ENCODE data around the gene EXO5.
"Not testable (repeated sequence)": the region's sequence is repeated elsewhere in the genome, so short reads cannot be mapped to it uniquely, and the experiment has no call there.

Gene EXO5

DNA sequence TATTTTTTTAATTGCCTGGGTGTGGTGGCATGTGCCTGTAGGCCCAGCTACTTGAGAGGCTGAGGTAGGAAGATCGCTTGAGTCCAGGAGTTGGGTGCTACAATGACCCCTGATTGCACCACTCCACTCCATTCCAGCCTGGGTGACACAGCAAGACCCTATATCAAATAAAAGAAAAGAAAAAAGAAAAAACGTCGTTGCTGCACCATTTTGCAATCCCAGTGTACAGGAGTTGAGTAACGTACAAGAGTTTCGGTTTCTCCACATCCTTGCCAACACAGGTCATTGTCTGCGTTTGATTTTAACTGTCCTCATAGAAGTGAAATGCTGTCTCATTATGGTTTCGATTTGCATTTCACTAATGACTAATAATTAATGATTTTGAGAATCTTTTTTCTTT, 30.8 kb downstream of the EXO5 start:
- in situ Hi-C loops (cut with MboI; ENCODE audit: low sequenced_read_pairs, unreplicated experiment), result no loop called here
- DNase-seq (ENCODE audit: low spot score), result no peak
- TF ChIP-seq, protein P1, sequence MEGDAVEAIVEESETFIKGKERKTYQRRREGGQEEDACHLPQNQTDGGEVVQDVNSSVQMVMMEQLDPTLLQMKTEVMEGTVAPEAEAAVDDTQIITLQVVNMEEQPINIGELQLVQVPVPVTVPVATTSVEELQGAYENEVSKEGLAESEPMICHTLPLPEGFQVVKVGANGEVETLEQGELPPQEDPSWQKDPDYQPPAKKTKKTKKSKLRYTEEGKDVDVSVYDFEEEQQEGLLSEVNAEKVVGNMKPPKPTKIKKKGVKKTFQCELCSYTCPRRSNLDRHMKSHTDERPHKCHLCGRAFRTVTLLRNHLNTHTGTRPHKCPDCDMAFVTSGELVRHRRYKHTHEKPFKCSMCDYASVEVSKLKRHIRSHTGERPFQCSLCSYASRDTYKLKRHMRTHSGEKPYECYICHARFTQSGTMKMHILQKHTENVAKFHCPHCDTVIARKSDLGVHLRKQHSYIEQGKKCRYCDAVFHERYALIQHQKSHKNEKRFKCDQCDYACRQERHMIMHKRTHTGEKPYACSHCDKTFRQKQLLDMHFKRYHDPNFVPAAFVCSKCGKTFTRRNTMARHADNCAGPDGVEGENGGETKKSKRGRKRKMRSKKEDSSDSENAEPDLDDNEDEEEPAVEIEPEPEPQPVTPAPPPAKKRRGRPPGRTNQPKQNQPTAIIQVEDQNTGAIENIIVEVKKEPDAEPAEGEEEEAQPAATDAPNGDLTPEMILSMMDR (IDR thresholded peaks at IDR 0.05; ENCODE audit: borderline replicate concordance, control extremely low read depth, extremely low read depth, insufficient read depth, missing control alignments), result no peak

DNA sequence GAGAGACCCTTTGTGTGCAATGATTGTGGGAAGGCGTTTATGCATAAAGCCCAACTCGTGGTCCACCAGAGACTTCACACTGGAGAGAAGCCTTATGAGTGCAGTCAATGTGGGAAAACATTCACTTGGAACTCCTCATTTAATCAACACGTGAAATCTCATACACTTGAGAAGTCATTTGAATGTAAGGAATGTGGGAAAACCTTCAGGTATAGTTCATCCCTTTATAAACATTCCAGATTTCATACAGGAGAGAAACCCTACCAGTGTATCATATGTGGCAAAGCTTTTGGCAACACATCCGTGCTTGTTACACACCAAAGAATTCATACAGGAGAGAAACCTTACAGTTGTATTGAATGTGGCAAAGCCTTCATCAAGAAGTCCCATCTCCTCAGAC, 38.4 kb downstream of the EXO5 start:
- TF ChIP-seq, protein P1 (IDR thresholded peaks at IDR 0.05; ENCODE audit: borderline replicate concordance, control extremely low read depth, extremely low read depth, insufficient read depth, missing control alignments), result no peak
- no peak for DNase-seq (ENCODE audit: low spot score)
- in situ Hi-C loops (cut with MboI; ENCODE audit: low sequenced_read_pairs, unreplicated experiment), result no loop called here

DNA sequence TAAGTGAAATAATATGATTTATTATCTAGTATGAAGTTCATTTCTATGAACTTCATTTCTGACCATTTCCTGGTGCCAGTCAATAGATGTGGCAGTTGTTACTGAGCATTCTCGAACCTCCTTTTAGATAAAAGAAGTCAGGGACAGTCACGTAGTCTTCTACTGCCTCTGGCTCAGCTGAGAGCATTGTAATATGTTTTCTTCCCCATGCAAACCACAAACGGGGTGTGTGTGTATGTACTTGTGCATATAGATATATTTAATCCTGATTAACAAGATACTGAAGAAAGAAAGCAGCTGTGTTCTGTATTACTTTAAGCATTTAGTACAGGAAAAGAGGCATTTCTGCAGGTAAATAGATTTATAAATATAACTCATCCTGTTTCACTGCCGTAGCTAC, 44.5 kb downstream of the EXO5 start:
- TF ChIP-seq, protein P1 (IDR thresholded peaks at IDR 0.05; ENCODE audit: borderline replicate concordance, control extremely low read depth, extremely low read depth, insufficient read depth, missing control alignments), result no peak
- no peak for DNase-seq (ENCODE audit: low spot score)
- in situ Hi-C loops (cut with MboI; ENCODE audit: low sequenced_read_pairs, unreplicated experiment), result no loop called here

DNA sequence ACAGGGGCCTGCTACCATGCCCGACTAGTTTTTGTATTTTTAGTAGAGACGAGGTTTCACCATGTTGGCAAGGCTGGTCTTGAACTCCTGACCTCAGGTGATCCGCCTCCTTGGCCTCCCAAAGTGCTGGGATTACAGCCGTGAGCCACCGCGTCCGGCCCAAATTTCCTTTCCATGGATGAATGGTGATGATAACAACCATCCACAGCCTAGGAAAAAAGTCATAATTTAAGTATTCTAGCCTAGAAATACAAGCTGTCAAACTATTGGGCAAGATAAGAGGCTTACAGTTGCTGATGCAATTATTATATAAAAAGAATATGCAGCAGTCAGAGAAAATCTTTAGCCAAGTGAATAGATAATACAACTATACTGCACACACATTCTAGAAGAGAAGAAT, 46.2 kb downstream of the EXO5 start:
- DNase-seq (ENCODE audit: low spot score); in situ Hi-C loops (cut with MboI; ENCODE audit: low sequenced_read_pairs, unreplicated experiment): not testable (repeated sequence)

DNA sequence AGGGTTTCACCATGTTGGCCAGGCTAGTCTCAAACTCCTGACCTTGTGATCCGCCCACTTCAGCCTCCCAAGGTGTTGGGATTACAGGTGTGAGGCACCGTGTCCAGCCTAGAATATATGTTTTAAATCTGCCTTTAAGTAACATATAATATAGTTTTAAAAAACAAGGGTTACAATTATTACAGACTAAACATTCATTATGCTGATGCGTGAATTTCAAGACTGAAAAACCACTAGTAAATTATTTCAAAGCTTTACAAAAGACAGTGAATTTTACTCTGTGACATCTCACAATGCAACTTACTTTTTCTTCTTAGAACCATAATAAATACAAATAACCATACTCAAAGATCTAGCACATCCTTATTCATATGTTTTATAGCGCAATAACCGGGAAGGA, 47.6 kb downstream of the EXO5 start:
- TF ChIP-seq, protein P1 (IDR thresholded peaks at IDR 0.05; ENCODE audit: borderline replicate concordance, control extremely low read depth, extremely low read depth, insufficient read depth, missing control alignments), result no peak
- in situ Hi-C loops (cut with MboI; ENCODE audit: low sequenced_read_pairs, unreplicated experiment), result no loop called here
- no peak for DNase-seq (ENCODE audit: low spot score)

DNA sequence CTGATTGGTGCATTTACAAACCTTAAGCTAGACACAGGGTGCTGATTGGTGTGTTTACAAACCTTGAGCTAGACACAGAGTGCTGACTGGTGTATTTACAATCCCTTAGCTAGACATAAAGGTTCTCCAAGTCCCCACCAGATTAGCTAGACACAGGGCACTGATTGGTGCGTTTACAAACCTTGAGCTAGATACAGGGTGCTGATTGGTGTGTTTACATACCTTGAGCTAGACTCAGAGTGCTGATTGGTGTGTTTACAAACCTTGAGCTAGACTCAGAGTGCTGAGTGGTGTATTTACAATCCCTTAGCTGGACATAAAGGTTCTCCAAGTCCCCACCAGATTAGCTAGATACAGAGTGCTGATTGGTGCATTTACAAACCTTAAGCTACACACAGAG, 49.7 kb downstream of the EXO5 start:
- DNase-seq (ENCODE audit: low spot score); in situ Hi-C loops (cut with MboI; ENCODE audit: low sequenced_read_pairs, unreplicated experiment): not testable (repeated sequence)

DNA sequence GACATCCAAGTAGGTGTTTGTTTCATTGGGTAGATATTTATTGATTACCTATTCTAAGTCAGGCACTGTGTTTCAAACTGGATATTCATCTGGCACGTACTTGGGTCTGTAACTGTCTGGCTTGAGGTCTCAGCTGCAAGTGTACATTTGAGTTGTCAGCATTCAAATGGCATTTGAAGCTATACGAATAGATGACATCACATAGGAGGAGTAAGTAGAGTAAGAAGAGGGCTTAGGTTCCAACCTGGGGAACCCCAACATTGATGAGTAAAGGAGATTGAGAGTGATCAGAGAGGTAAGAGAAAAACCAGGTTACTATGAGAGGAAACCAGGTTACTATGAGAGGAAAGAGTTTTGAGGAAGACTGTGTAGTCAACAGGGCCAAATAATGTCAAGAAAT, 53.6 kb downstream of the EXO5 start:
- TF ChIP-seq, protein P1 (IDR thresholded peaks at IDR 0.05; ENCODE audit: borderline replicate concordance, control extremely low read depth, extremely low read depth, insufficient read depth, missing control alignments), result no peak
- DNase-seq (ENCODE audit: low spot score), result no peak
- in situ Hi-C loops (cut with MboI; ENCODE audit: low sequenced_read_pairs, unreplicated experiment), result no loop called here

DNA sequence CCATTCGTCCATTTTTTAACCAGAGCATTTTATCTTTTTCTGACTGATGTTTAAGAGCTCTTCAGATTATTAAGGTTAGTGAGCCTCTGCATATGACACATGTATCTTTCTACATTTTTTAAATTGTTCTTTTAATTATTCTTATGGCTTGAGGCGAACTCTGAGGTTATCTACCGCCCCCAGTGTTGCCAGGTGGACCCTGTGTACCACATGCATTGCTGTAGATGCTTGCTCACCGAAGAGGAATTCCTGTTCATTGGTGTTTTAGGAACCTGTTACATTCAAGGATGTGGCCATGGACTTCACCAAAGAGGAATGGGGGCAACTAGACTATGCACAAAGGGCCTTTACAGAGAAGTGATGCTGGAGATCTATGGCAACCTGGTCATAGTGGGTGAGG, 54.7 kb downstream of the EXO5 start:
- TF ChIP-seq, protein P1 (IDR thresholded peaks at IDR 0.05; ENCODE audit: borderline replicate concordance, control extremely low read depth, extremely low read depth, insufficient read depth, missing control alignments), result no peak
- in situ Hi-C loops (cut with MboI; ENCODE audit: low sequenced_read_pairs, unreplicated experiment), result no loop called here

More for the DNA sequence above, 54.7 kb downstream of the EXO5 start:
- no peak for DNase-seq (ENCODE audit: low spot score)

All from GM13976 (cell line).